MCF 10A (cell line): ENCODE data around the gene ACE. TPM values are rescaled to one million over a fixed set of nuclear protein-coding genes. Genes with fewer than 3 reads are reported as not detected.

Experiments used
- BruUV-seq: library from RNA; stranded (reverse); fragments of 400-500 nt; replicated peaks from 2 replicates; lab custom pipeline; 2021; lab: Mats Ljungman, UMichigan
- CTCF ChIA-PET: fragments of 300-600 bp; sonication (Branson Sonifier 250); formaldehyde crosslinking; extraction: SDS; loops from one replicate; lab custom pipeline; 2021; ENCODE audit warnings: antibody characterized with exemption, inconsistent platforms; lab: Yijun Ruan, JAX
- POLR2A ChIA-PET: fragments of 300-600, 350-650 bp; sonication (Branson Sonifier 250); formaldehyde crosslinking; extraction: SDS; loops from one replicate; lab custom pipeline; 2020; ENCODE audit warnings: antibody characterized with exemption, inconsistent platforms; lab: Yijun Ruan, JAX
- DNase-seq: peaks from one replicate; pipeline ENCODE4 v3.0.0-alpha.2; 2018; ENCODE audit not compliant: unreplicated experiment
- H3K27ac Mint-ChIP-seq: one replicate; pipeline ENCODE4 v1.8.0; 2022; ENCODE audit warnings: mild to moderate bottlenecking, low read depth, mixed read lengths; ENCODE audit not compliant: unreplicated experiment
- H3K27me3 Mint-ChIP-seq: one replicate; pipeline ENCODE4 v1.8.0; 2022; ENCODE audit warnings: mixed read lengths; ENCODE audit not compliant: insufficient read depth, unreplicated experiment
- H3K36me3 Mint-ChIP-seq: one replicate; pipeline ENCODE4 v1.8.0; 2022; ENCODE audit warnings: mild to moderate bottlenecking, moderate library complexity, mixed read lengths; ENCODE audit not compliant: insufficient read depth, unreplicated experiment
- H3K4me1 Mint-ChIP-seq: one replicate; pipeline ENCODE4 v1.8.0; 2022; ENCODE audit warnings: mixed read lengths; ENCODE audit not compliant: insufficient read depth, unreplicated experiment
- H3K4me3 Mint-ChIP-seq: one replicate; pipeline ENCODE4 v1.8.0; 2022; ENCODE audit warnings: mild to moderate bottlenecking, moderate library complexity, mixed read lengths; ENCODE audit not compliant: unreplicated experiment
- H3K9me3 Mint-ChIP-seq: one replicate; pipeline ENCODE4 v1.8.0; 2022; ENCODE audit warnings: mixed read lengths; ENCODE audit not compliant: unreplicated experiment
- CTCF ChIP-seq: fragments of 200-600 bp; IDR thresholded peaks from one replicate; pipeline ENCODE4 v1.8.0; 2022; ENCODE audit warnings: antibody characterized with exemption, mild to moderate bottlenecking; ENCODE audit not compliant: unreplicated experiment
- intact Hi-C: fragments of 100-400 bp; cut with micrococcal nuclease; formaldehyde crosslinking; loops from 2 replicates; pipeline ENCODE4 v1.14.1; 2022
- total RNA-seq: library from RNA; stranded (reverse); gene quantifications from 2 replicates; pipeline ENCODE4 v1.2.3, GENCODE V29; 2022

ACE gene
- total RNA-seq, 1 experiment from 2014 or later = 0.30 TPM

GRCh38 chr17:63492940-63493339, 16.1 kb downstream of the ACE start:
- H3K4me1 Mint-ChIP-seq = no peaks in the 10 kb centered on the region
- no peaks in the 10 kb centered on the region for H3K36me3 Mint-ChIP-seq
- CTCF ChIA-PET = no interaction called here
- no TSS peak for BruUV-seq
- intact Hi-C loops = no loop called here
- no peak overlapping the region for H3K4me3 Mint-ChIP-seq
- H3K27ac Mint-ChIP-seq = no peak overlapping the region
- DNase-seq = no peak
- H3K9me3 Mint-ChIP-seq = no peaks in the 10 kb centered on the region
- peaks cover 19% of the 10 kb centered on the region for H3K27me3 Mint-ChIP-seq
- TF ChIP-seq CTCF = no peak
- POLR2A ChIA-PET = no interaction called here

GRCh38 chr17:63493411-63493810, 16.6 kb downstream of the ACE start:
- intact Hi-C loops = no loop called here
- no peaks in the 10 kb centered on the region for H3K4me1 Mint-ChIP-seq
- POLR2A ChIA-PET = no interaction called here
- H3K4me3 Mint-ChIP-seq = no peak overlapping the region
- no peaks in the 10 kb centered on the region for H3K9me3 Mint-ChIP-seq
- TF ChIP-seq CTCF = no peak
- BruUV-seq = no TSS peak
- no peak overlapping the region for H3K27ac Mint-ChIP-seq
- H3K27me3 Mint-ChIP-seq = peaks cover 16% of the 10 kb centered on the region
- CTCF ChIA-PET = interaction anchor here (4.6 kb wide), 1 partner anchor 14 kb away, joined by 27 read pairs; no protein-coding TSS in a partner anchor
- no peak for DNase-seq
- no peaks in the 10 kb centered on the region for H3K36me3 Mint-ChIP-seq

- no peak for TF ChIP-seq CTCF
- Mint-ChIP-seq H3K27ac (no peak overlapping the region), H3K9me3 (no peaks in the 10 kb centered on the region), H3K4me1 (no peaks in the 10 kb centered on the region), H3K36me3 (no peaks in the 10 kb centered on the region), H3K4me3 (no peak overlapping the region), H3K27me3 (peaks cover 6% of the 10 kb centered on the region)
- BruUV-seq = no TSS peak
- no peak for DNase-seq
- intact Hi-C loops = no loop called here
- POLR2A ChIA-PET = no interaction called here
- CTCF ChIA-PET = interaction anchor here (4.6 kb wide), 1 partner anchor 15 kb away, joined by 27 read pairs; no protein-coding TSS in a partner anchor
Measured at GRCh38 chr17:63494300-63494928, 17.6 kb downstream of the ACE start.

- DNase-seq = no peak
- Mint-ChIP-seq H3K9me3 (no peaks in the 10 kb centered on the region), H3K4me3 (no peak overlapping the region), H3K27ac (no peak overlapping the region), H3K4me1 (no peaks in the 10 kb centered on the region), H3K36me3 (no peaks in the 10 kb centered on the region), H3K27me3 (peaks cover 5% of the 10 kb centered on the region)
- no peak for TF ChIP-seq CTCF
- BruUV-seq = no TSS peak
- ChIA-PET POLR2A (no interaction called here), CTCF (interaction anchor here (0.6 to 4.6 kb wide), 3 partner anchors 16 to 297 kb away, joined by 3 to 27 read pairs (median 4); no protein-coding TSS in a partner anchor)
- intact Hi-C loops = no loop called here
Measured at GRCh38 chr17:63495491-63495890, 18.6 kb downstream of the ACE start.
